AG04449 (cell line): Measurements from ENCODE around the gene IBA57.

ENCODE experiments used
- CTCF ChIA-PET: fragments of 350-600 bp; formaldehyde crosslinking; extraction: SDS; loops from one replicate; lab custom pipeline; 2021; ENCODE audit warnings: antibody characterized with exemption; lab: Yijun Ruan, JAX
- POLR2A ChIA-PET: fragments of 400-600, 350-600 bp; formaldehyde crosslinking; extraction: SDS; loops from one replicate; lab custom pipeline; 2020; ENCODE audit warnings: antibody characterized with exemption, inconsistent platforms; lab: Yijun Ruan, JAX
- DNase-seq: peaks from one replicate; pipeline ENCODE4 v3.0.0-alpha.2; 2010; ENCODE audit warnings: low read depth, low spot score
- H3K4me3 ChIP-seq: 2 replicates; pipeline ENCODE4 v1.5.1; 2011; ENCODE audit warnings: low read depth, mild to moderate bottlenecking, control low read depth, low read length
- CTCF ChIP-seq: IDR thresholded peaks from one replicate; pipeline ENCODE4 v1.5.1; 2011; ENCODE audit warnings: mild to moderate bottlenecking, moderate library complexity, low read length, control low read depth, inconsistent platforms; ENCODE audit not compliant: insufficient read depth; ENCODE audit errors: missing control alignments

IBA57 gene

GRCh38 chr1:228122921-228123441 lies 42.6 kb upstream of the IBA57 start:
- no peak for DNase-seq
- ChIA-PET CTCF (interaction anchor here (1.2 to 6.0 kb wide), 4 partner anchors 8 to 270 kb away, joined by 3 to 58 read pairs (median 6); partner anchors contain the start of gene GUK1), POLR2A (no interaction called here)
- H3K4me3 ChIP-seq = no peak overlapping the region
- TF ChIP-seq CTCF = no peak

GRCh38 chr1:228123505-228123904 lies 42.1 kb upstream of the IBA57 start:
- no peak overlapping the region for H3K4me3 ChIP-seq
- no peak for TF ChIP-seq CTCF
- CTCF ChIA-PET = interaction anchor here (1.2 to 6.0 kb wide), 3 partner anchors 8 to 270 kb away, joined by 3 to 58 read pairs (median 9); no protein-coding TSS in a partner anchor
- DNase-seq = no peak
- POLR2A ChIA-PET = no interaction called here

GRCh38 chr1:228125185-228125584 lies 40.4 kb upstream of the IBA57 start:
- no peak for TF ChIP-seq CTCF
- ChIA-PET CTCF (interaction anchor here (0.8 to 0.9 kb wide), 2 partner anchors 126 to 389 kb away, joined by 3 read pairs; no protein-coding TSS in a partner anchor), POLR2A (no interaction called here)
- no peak for DNase-seq
- H3K4me3 ChIP-seq = no peak overlapping the region

GRCh38 chr1:228131766-228132165 lies 33.8 kb upstream of the IBA57 start:
- CTCF ChIA-PET = interaction anchor here (1.1 to 5.2 kb wide), 14 partner anchors 11 to 392 kb away, joined by 3 to 69 read pairs (median 12); partner anchors contain the start of genes IBA57 and MRPL55
- DNase-seq = no peak
- no peak overlapping the region for H3K4me3 ChIP-seq
- POLR2A ChIA-PET = no interaction called here
- no peak for TF ChIP-seq CTCF

- TF ChIP-seq CTCF = no peak
- no peak for DNase-seq
- ChIA-PET CTCF (interaction anchor here (1.3 kb wide), 1 partner anchor 382 kb away, joined by 3 read pairs; no protein-coding TSS in a partner anchor), POLR2A (no interaction called here)
- H3K4me3 ChIP-seq = no peak overlapping the region
These were observed 31.0 kb upstream of the IBA57 start for GRCh38 chr1:228134591-228134990.

GRCh38 chr1:228136901-228137300 lies 28.7 kb upstream of the IBA57 start:
- ChIA-PET CTCF (interaction anchor here (1.2 kb wide), 1 partner anchor 139 kb away, joined by 4 read pairs; no protein-coding TSS in a partner anchor), POLR2A (no interaction called here)
- DNase-seq = no peak
- H3K4me3 ChIP-seq = no peak overlapping the region
- TF ChIP-seq CTCF = no peak
